Stimulated activated CD4-positive, alpha-beta T cell treated with anti-CD3 and anti-CD28 coated beads, TNF-alpha, amount 100 ng/mL, for 4 hours (primary cell): ENCODE results near the gene TTC7B.

ENCODE experiments used
- DNase-seq, 3 experiments: peaks; one replicate each; pipeline ENCODE4 v3.0.0-alpha.2; 2020; ENCODE audit warnings: low read depth in 3 of 3

Gene TTC7B

GRCh38 chr14:90558983-90559590 lies 257.1 kb downstream of the TTC7B start:
- DNase-seq: no peak

GRCh38 chr14:90558041-90558982 lies 257.9 kb downstream of the TTC7B start:
- DNase-seq: no peak

- DNase-seq: no peak
These were observed 258.7 kb downstream of the TTC7B start for GRCh38 chr14:90557516-90557915.

GRCh38 chr14:90556666-90557450 lies 259.4 kb downstream of the TTC7B start:
- no peak for DNase-seq

- DNase-seq: no peak
These were observed 260.2 kb downstream of the TTC7B start for GRCh38 chr14:90556012-90556477.

GRCh38 chr14:90555126-90556011 lies 260.9 kb downstream of the TTC7B start:
- DNase-seq: no peak

- DNase-seq: no peak
These were observed 261.9 kb downstream of the TTC7B start for GRCh38 chr14:90554341-90554740.

- no peak for DNase-seq
These were observed 262.3 kb downstream of the TTC7B start for GRCh38 chr14:90553921-90554336.

GRCh38 chr14:90553298-90553920 lies 262.8 kb downstream of the TTC7B start:
- no peak for DNase-seq

- DNase-seq: no peak
These were observed 263.5 kb downstream of the TTC7B start for GRCh38 chr14:90552465-90553297.

- no peak for DNase-seq
These were observed 264.3 kb downstream of the TTC7B start for GRCh38 chr14:90551733-90552464.

GRCh38 chr14:90551070-90551704 lies 265.0 kb downstream of the TTC7B start:
- no peak for DNase-seq

GRCh38 chr14:90549794-90550641 lies 266.2 kb downstream of the TTC7B start:
- no peak for DNase-seq

- DNase-seq: no peak
These were observed 267.8 kb downstream of the TTC7B start for GRCh38 chr14:90548455-90548854.

- DNase-seq: no peak
These were observed 268.3 kb downstream of the TTC7B start for GRCh38 chr14:90547968-90548367.

GRCh38 chr14:90547250-90547649 lies 269.0 kb downstream of the TTC7B start:
- no peak for DNase-seq

GRCh38 chr14:90546767-90547166 lies 269.5 kb downstream of the TTC7B start:
- no peak for DNase-seq
